ENCODE data around the gene ZMYND8.

DNA sequence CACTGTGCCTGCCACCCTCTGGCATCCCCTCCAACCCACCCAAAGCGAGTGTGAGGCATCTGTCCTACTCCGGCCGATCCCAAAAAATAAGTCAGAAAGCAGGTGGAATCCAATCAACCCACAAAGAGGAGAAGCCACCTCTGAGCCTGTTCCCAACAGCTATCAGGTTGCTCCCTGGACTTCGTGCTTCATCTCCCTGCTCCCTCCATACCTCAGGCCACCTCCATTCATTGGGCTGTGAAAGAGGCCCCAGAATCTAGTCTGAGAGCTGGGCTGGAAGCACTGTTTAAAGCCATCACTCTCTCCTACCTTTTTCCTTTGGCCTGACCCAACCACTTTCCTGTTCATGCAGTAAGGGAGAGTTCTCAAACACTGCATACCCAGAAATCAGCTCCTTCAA is 106.1 kb downstream of the ZMYND8 start:
- no peak for TF ChIP-seq POLR2A (IDR thresholded peaks at IDR 0.05; ENCODE audit: low read depth, low read length)
- no peak for TF ChIP-seq SPI1 (IDR thresholded peaks at IDR 0.05; ENCODE audit: low read depth, low read length)
